CD4-positive, CD25-positive, alpha-beta regulatory T cell (primary cell): ENCODE data around the gene CLEC2B. TPM values are rescaled to one million over a fixed set of nuclear protein-coding genes. Genes with fewer than 3 reads are reported as not detected.

Experiments used
- ATAC-seq, 2 donors: fragments of 150-1000 bp; cut with Tn5 transposase; one replicate each; pipeline ENCODE4 v1.10.0; 2021; ENCODE audit warnings: low read depth in 2 of 2, moderate number of reproducible peaks in 2 of 2, moderate library complexity in 1 of 2
- DNase-seq, 3 donors: peaks; one replicate each; pipeline versions ENCODE4 v3.0.0 to v3.0.0-alpha.2; 2012 to 2022; ENCODE audit warnings: mixed read lengths in 1 of 3
- H3K27ac ChIP-seq: one replicate; pipeline ENCODE4 v1.7.0; 2013; ENCODE audit warnings: mild to moderate bottlenecking, low read length; ENCODE audit not compliant: insufficient read depth, poor library complexity, severe bottlenecking
- H3K27me3 ChIP-seq: one replicate; pipeline ENCODE4 v1.7.0; 2013; ENCODE audit warnings: low read length; ENCODE audit not compliant: control insufficient read depth, insufficient read depth
- H3K36me3 ChIP-seq: one replicate; pipeline ENCODE4 v1.7.0; 2013; ENCODE audit warnings: mild to moderate bottlenecking, low read length, moderate library complexity; ENCODE audit not compliant: control insufficient read depth, insufficient read depth
- H3K4me1 ChIP-seq: 2 replicates; pipeline ENCODE4 v1.7.0; 2013; ENCODE audit warnings: mild to moderate bottlenecking, low read length; ENCODE audit not compliant: insufficient read depth, control insufficient read depth, poor library complexity, severe bottlenecking
- H3K4me3 ChIP-seq: one replicate; pipeline ENCODE4 v1.7.0; 2013; ENCODE audit warnings: low read depth, mild to moderate bottlenecking, low read length, moderate library complexity
- H3K9me3 ChIP-seq, 2 experiments: 1 replicate in 1 of 2; 2 replicates in 1 of 2; pipeline ENCODE4 v1.7.0; 2013; ENCODE audit warnings: low read length in 2 of 2, mild to moderate bottlenecking in 1 of 2, moderate library complexity in 1 of 2; ENCODE audit not compliant: control insufficient read depth in 2 of 2
- H3K27ac Mint-ChIP-seq, 3 donors: one replicate each; pipeline ENCODE4 v1.8.0; 2020 to 2022; ENCODE audit warnings: mild to moderate bottlenecking in 3 of 3, mixed read lengths in 3 of 3, moderate library complexity in 2 of 3
- H3K27me3 Mint-ChIP-seq: one replicate; pipeline ENCODE4 v1.8.0; 2022; ENCODE audit warnings: mild to moderate bottlenecking, mixed read lengths
- H3K36me3 Mint-ChIP-seq: one replicate; pipeline ENCODE4 v1.8.0; 2020; ENCODE audit warnings: mixed read lengths
- H3K4me1 Mint-ChIP-seq, 4 donors: one replicate each; pipeline ENCODE4 v1.8.0; 2020 to 2022; ENCODE audit warnings: mixed read lengths in 4 of 4, mild to moderate bottlenecking in 1 of 4
- H3K4me3 Mint-ChIP-seq, 4 donors: one replicate each; pipeline ENCODE4 v1.8.0; 2020 to 2022; ENCODE audit warnings: mild to moderate bottlenecking in 4 of 4, mixed read lengths in 4 of 4, moderate library complexity in 3 of 4
- H3K9me3 Mint-ChIP-seq, 7 donors: one replicate each; pipeline ENCODE4 v1.8.0; 2020 to 2022; ENCODE audit warnings: mixed read lengths in 7 of 7, mild to moderate bottlenecking in 3 of 7, moderate library complexity in 2 of 7
- polyA plus RNA-seq, 4 donors: library from polyadenylated mRNA; unstranded; fragments of 300-500 nt; fragmentation: Illumina TruSeq; gene quantifications; one replicate each; pipeline ENCODE4 v1.2.3, GENCODE V29; 2021
- total RNA-seq: library from RNA; stranded (reverse); gene quantifications from one replicate; pipeline ENCODE4 v1.2.3, GENCODE V29; 2022

Gene CLEC2B
- total and polyA plus RNA-seq, 5 donors from 2014 or later, result 32.8 to 90.8 (median 52.7) TPM

DNA sequence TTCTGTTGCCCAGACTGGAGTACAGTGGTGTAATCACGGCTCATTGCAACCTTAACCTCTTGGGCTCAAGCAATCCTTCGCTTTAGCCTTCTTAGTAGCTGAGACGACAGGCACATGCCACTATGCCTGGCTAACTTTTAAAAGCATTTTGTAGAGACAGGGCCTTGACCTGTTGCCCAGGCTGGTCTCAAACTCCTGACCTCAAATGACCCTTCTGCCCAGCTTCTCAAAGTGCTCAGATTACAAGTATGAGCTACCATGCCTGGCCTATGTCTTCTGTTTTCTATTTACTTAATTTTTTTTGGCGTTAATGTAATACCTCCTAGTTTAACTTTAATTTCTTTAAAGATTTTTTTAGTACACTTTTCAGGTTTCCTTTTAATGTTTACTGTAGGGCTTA, 62.4 kb downstream of the CLEC2B start:
- Mint-ChIP-seq H3K4me3 (no peak overlapping the region), H3K27ac (no peak overlapping the region), H3K27me3 (peaks cover 65% of the 10 kb centered on the region), H3K4me1 (peaks cover 0 to 2% (median 0%) of the 10 kb centered on the region in 4 donors), H3K9me3 (no peaks in the 10 kb centered on the region), H3K36me3 (no peaks in the 10 kb centered on the region)
- DNase-seq, result no peak
- Histone ChIP-seq H3K4me1 (no peaks in the 10 kb centered on the region), H3K27ac (no peak overlapping the region), H3K9me3 (no peaks in the 10 kb centered on the region), H3K36me3 (no peaks in the 10 kb centered on the region), H3K4me3 (no peak overlapping the region), H3K27me3 (peaks cover 38% of the 10 kb centered on the region)
- no peak for ATAC-seq

DNA sequence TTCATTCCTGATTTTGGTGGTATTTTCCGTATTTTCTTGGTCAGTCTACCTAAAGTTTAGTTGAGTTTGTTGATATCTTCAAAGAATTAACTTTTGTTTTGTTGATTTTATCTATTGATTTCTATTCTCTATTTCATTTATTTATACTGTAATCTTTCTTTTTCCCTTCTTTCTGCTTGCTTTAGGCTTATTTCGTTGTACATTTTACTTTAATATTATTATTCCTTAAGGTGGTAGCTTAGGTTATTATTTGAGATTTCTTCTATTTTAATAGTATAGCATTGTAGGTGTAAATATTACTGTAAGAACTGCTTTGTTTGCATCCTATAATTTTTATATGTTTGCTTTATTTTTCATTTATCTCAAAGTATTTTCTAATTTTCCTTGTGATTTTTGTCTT, 63.3 kb downstream of the CLEC2B start:
- no peak overlapping the region for H3K27ac Mint-ChIP-seq
- no peaks in the 10 kb centered on the region for H3K36me3 ChIP-seq
- no peak overlapping the region for H3K27ac ChIP-seq
- H3K27me3 ChIP-seq, result peaks cover 34% of the 10 kb centered on the region
- DNase-seq (no peak), ATAC-seq (no peak)
- H3K4me1 ChIP-seq, result no peaks in the 10 kb centered on the region
- H3K9me3 Mint-ChIP-seq, result no peaks in the 10 kb centered on the region
- no peaks in the 10 kb centered on the region for H3K9me3 ChIP-seq
- peaks cover 57% of the 10 kb centered on the region for H3K27me3 Mint-ChIP-seq
- peaks cover 0 to 2% (median 0%) of the 10 kb centered on the region in 4 donors for H3K4me1 Mint-ChIP-seq
- no peaks in the 10 kb centered on the region for H3K36me3 Mint-ChIP-seq
- no peak overlapping the region for H3K4me3 Mint-ChIP-seq
- H3K4me3 ChIP-seq, result no peak overlapping the region

Other genes with a start within 250 kb of the CLEC2B start
- 219 TPM for gene CLEC2D, start 199.6 kb downstream of the CLEC2B start, total RNA-seq
- gene CLEC2D, start 199.6 kb downstream of the CLEC2B start, polyA plus RNA-seq, result 100 to 1,000 TPM; 223 to 312 (median 247) TPM
- 0.84 TPM for gene CLECL1, start 136.3 kb downstream of the CLEC2B start, total RNA-seq
- not detected for gene CLECL1, start 136.3 kb downstream of the CLEC2B start, polyA plus RNA-seq
- 1,130 TPM for gene CD69, start 108.5 kb downstream of the CLEC2B start, total RNA-seq
- 100 to 1,000 TPM; 189 to 259 (median 222) TPM for gene CD69, start 108.5 kb downstream of the CLEC2B start, polyA plus RNA-seq
- not detected for gene KLRF1, start 41.9 kb downstream of the CLEC2B start, total RNA-seq
- under 1 TPM; 0.49 to 0.78 (median 0.71) TPM for gene KLRF1, start 41.9 kb downstream of the CLEC2B start, polyA plus RNA-seq
- not detected for gene KLRF2, start 12.1 kb upstream of the CLEC2B start, total RNA-seq
- not detected for gene KLRF2, start 12.1 kb upstream of the CLEC2B start, polyA plus RNA-seq
- not detected for gene CLEC2A, start 63.0 kb upstream of the CLEC2B start, total RNA-seq
- not detected for gene CLEC2A, start 63.0 kb upstream of the CLEC2B start, polyA plus RNA-seq
- not detected for gene CLEC12A, start 102.1 kb upstream of the CLEC2B start, total RNA-seq
- 1 to 10 TPM in 1 of 4 donors, under 1 TPM in 1, not detected in 2; 0.27 to 1.0 TPM for gene CLEC12A, start 102.1 kb upstream of the CLEC2B start, polyA plus RNA-seq
- 2.6 TPM for gene CLEC1B, start 129.8 kb upstream of the CLEC2B start, total RNA-seq
- not detected for gene CLEC1B, start 129.8 kb upstream of the CLEC2B start, polyA plus RNA-seq
- gene CLEC12B, start 141.3 kb upstream of the CLEC2B start, total RNA-seq, result not detected
- gene CLEC12B, start 141.3 kb upstream of the CLEC2B start, polyA plus RNA-seq, result not detected
- not detected for gene CLEC9A, start 161.3 kb upstream of the CLEC2B start, total RNA-seq
- not detected for gene CLEC9A, start 161.3 kb upstream of the CLEC2B start, polyA plus RNA-seq
- gene CLEC1A, start 229.6 kb upstream of the CLEC2B start, total RNA-seq, result not detected
- gene CLEC1A, start 229.6 kb upstream of the CLEC2B start, polyA plus RNA-seq, result not detected